Left renal pelvis (tissue), 4 donors: ENCODE measurements around the gene PCDH17. TPM values are rescaled to one million over a fixed set of nuclear protein-coding genes. Genes with fewer than 3 reads are reported as not detected.

Source experiments
- DNase-seq, 4 donors: peaks; one replicate each; pipeline ENCODE4 v3.0.0-alpha.2; 2013; ENCODE audit warnings: low read depth in 4 of 4, low spot score in 3 of 4
- polyA plus RNA-seq, 4 donors: library from polyadenylated mRNA; unstranded; fragments of 120-200 nt; gene quantifications; one replicate each; pipeline ENCODE4 v1.2.1, GENCODE V29; 2013; ENCODE audit not compliant: insufficient read length in 4 of 4

The PCDH17 gene
- polyA plus RNA-seq, 4 donors, result 14.1 to 19.1 (median 18.6) TPM

DNA sequence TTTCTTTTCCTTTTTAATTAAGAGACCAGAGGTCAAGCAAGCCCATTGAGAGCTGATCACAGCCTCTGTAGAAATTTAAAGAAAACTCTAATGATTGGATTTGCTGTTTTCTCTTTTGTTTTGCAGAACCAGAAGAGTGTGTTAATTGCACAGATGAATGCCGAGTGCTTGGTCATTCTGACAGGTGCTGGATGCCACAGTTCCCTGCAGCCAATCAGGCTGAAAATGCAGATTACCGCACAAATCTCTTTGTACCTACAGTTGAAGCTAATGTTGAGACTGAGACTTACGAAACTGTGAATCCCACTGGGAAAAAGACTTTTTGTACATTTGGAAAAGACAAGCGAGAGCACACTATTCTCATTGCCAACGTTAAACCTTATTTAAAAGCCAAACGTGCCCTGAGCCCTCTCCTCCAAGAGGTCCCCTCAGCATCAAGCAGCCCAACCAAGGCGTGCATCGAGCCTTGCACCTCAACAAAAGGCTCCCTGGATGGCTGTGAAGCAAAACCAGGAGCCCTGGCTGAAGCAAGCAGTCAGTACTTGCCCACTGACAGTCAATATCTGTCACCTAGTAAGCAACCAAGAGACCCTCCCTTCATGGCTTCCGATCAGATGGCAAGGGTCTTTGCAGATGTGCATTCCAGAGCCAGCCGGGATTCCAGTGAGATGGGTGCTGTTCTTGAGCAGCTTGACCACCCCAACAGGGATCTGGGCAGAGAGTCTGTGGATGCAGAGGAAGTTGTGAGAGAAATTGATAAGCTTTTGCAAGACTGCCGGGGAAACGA is 93.1 kb downstream of the PCDH17 start:
- DNase-seq, result no peak

DNA sequence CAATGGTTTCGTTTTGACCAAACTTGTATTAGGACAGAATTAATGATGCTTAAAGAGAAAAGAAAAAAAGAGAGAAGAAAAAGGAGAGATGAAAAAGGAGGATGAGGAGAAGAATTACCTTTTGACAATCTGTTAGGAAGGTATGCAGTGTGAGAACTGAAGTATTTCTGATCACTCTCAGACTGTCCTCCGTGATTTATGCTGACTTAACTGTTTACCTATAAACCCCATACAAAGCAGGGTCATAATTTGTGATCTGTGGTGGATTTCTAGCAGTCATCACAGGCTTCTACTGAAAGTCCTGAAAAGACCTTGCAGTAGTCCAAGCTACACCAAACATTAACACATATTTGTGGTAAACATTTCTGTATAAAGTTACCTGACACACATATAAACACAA is 93.9 kb downstream of the PCDH17 start:
- DNase-seq, result no peak

DNA sequence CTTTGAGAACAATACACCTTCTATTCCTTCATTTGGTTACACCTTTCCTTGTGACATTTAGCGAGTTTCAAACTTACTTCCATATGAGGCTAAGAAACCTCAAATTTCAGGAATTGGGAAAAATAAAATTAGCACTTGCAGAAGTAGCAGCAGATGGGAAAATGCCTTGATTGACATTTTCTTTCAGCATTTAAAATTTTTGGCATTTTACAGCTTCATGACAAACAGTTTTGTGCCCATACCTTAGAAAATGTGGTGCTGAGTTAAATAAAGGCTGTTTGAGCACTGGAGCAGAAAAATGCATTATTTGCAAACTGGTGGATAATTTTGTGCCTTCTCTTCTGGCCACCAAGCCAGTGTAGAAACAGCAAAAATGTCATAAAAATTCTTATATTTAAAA is 95.4 kb downstream of the PCDH17 start:
- DNase-seq, result no peak

DNA sequence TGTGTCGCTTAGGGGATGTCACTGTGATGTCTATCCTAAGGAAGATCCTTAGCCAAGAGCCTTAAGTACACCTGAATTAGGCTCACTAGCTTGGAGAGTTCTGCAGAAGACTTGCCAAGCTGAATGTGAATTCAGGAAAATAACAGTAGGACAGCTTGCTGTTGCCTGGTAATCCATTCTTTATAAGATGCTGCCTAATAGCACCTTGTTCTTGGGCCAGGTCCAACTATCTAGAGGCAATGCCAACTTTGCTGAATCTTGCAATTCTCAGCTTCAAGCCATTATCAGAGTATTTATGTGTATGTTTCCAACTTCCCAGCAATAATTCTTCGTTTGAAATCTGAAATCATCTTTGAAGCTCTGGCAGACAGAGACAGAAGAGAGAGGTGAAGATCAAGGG is 102.8 kb downstream of the PCDH17 start:
- DNase-seq, result no peak

DNA sequence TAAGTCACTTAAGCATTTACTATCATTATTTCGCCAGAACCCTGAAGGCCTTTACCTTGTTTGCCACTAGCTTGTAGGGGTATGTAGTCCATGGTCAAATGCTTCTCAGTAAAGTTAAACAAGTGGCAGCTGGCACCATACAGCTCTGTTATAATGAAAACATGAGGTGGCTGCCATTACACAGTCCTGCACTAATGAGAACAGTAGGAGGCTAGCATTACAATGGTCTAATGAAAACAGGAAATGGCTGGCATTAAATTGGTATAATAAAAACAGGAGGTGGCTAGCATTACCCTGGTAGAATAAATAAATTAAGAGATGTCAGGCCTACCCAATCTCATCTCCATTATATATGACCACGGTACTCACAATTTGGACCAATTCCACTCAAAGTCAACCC is 107.5 kb downstream of the PCDH17 start:
- DNase-seq, result no peak

DNA sequence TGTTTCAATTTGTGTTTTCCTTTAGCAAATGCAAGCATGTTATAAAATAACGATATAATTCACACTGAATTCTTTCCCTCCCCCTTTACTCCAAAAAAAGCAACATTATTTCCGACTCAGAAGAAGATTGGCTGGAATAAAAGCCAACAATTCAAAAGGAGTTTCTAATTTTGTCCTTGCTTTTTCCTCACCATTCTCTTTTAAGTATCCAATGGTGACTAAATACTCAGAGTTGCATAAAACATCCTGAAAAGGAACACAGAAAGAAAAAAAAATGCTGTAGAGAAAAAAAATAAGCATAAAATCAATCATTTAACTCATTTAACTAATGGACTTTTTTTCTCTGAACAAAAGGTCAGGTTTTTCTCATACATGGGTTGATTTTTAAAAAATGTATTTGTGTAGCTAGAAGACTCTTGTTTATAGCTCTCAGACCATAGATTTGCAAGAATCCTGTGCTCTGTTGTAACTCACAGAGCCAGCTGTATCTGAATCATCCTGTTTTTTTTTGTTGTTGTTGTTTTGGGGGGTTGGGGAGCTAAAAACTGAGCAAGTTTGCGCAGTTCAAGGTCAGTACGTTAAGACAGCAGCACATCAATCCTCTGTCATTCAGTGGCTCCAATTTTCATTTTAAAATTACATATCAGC is 108.1 kb downstream of the PCDH17 start:
- DNase-seq, result no peak

DNA sequence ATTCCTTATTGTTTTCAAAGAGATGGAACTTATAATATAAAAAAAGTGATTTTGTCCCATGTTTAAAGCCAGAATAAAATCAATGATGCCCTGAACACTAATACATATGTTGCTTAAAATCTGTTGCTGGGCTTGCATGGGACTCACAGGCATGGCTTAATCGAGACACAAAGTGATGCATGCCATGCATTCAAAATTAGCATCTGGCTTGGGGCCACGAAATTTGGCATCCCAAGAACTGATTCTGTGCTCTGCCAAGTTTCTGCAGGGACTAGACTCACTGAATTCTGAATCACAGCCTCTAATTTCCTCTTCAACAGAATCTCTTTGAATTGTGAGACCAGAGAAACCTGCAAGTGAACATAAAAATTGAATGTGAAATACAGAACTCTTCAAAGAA is 109.2 kb downstream of the PCDH17 start:
- DNase-seq, result no peak

DNA sequence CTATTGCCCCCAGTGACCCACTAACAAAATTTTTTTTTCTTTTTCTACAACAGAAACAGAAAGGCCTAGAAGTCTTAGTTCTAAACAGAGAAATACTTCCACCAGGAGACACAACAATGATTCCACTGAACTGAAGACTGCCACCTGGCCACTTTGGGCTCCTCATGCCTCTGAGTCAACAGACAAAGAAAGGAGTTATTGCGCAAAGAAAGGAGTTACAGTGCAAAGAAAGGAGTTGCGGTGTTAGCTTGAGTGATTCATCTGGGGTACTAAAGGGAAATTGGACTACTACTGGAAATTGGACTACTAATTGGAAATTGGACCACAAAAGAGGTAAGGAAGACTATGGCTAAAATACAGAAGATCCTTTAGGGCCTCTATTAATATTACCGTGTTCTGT is 116.6 kb downstream of the PCDH17 start:
- DNase-seq, result no peak

DNA sequence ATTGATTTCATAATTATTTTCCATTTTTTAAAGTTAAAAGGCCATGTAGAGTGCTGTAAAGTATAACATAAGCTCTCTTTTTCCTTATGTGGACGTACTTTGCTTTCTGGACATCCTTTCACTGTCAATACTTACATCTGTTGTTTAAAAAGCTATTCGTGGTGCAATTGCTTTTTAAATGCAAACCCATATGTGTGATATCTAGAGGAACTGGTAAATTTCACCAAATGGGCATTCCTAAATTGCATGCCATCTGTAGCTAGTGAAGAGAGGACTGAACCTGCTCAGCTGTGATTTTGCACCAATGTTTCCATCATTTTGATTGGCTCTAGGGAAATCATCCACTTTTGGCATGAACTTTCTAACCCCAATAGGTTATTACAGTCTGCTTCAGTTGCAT is 129.4 kb downstream of the PCDH17 start:
- no peak for DNase-seq

DNA sequence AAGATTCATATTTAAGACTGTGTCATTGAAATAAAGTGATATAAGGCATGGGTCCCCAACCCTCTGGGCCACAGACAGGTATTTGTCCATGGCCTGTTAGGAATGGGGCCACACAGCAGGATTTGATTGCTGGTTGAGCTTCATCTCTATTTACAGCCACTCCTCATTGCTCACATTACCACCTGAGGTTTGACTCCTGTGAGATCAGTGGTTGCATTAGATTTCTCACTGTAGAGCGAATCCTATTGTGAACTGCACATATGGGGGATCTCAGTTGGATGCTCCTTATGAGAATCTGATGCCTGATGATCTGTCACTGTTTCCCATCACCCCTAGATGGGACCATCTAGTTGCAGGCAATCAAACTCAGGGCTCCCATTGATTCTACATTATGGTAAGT is 132.1 kb downstream of the PCDH17 start:
- DNase-seq, result no peak
